Body of pancreas (tissue), 4 donors: ENCODE results near the gene CYS1. TPM values are rescaled to one million over a fixed set of nuclear protein-coding genes. Genes with fewer than 3 reads are reported as not detected.
"Not testable (repeated sequence)": the region's sequence is repeated elsewhere in the genome, so short reads cannot be mapped to it uniquely, and the experiment has no call there.

Experiments
- ATAC-seq: fragments of 150-250 bp; one replicate; pipeline ENCODE4 v1.9.1; 2016
- DNase-seq, 4 donors: peaks; one replicate each; pipeline ENCODE4 v3.0.0-alpha.2; 2019
- H3K27ac ChIP-seq, 4 donors: fragments of 200-600 bp; sonication (generic); 1 replicate in 3 of 4; 2 replicates in 1 of 4; pipeline versions ENCODE4 v1.5.1 to v1.6.1; 2016 to 2019; ENCODE audit warnings: mild to moderate bottlenecking in 1 of 4, mixed read lengths in 1 of 4, moderate library complexity in 1 of 4
- H3K27me3 ChIP-seq, 2 donors: fragments of 200-600 bp; sonication (generic); one replicate each; pipeline ENCODE4 v1.6.0; 2016; ENCODE audit warnings: mild to moderate bottlenecking in 1 of 2
- H3K36me3 ChIP-seq, 2 donors: fragments of 200-600 bp; sonication (generic); replicated peaks in 1 of 2; 2 replicates each; pipeline ENCODE4 v1.5.1; 2016; ENCODE audit warnings: low read depth in 2 of 2; ENCODE audit not compliant: insufficient read depth in 1 of 2
- H3K4me1 ChIP-seq: fragments of 200-600 bp; sonication (generic); one replicate; pipeline ENCODE4 v1.6.0; 2016
- H3K4me3 ChIP-seq, 2 donors: fragments of 200-600 bp; sonication (generic); 1 replicate in 1 of 2; 2 replicates in 1 of 2; pipeline ENCODE4 v1.5.1; 2016 to 2019
- H3K9me3 ChIP-seq, 3 donors: fragments of 200-600 bp; sonication (generic); 1 replicate in 2 of 3; 2 replicates in 1 of 3; pipeline ENCODE4 v1.5.1; 2016
- POLR2A ChIP-seq, 3 donors: fragments of 450-650 bp; IDR thresholded peaks; one replicate each; pipeline ENCODE4 v1.6.1; 2016; ENCODE audit warnings: antibody characterized with exemption in 3 of 3, mild to moderate bottlenecking in 2 of 3
- WGBS, 2 donors: methylation state at CpG; one replicate each; pipeline ENCODE4 v1.1.5; 2017; 5-methylcytosine and 5-hydroxymethylcytosine counted together
- intact Hi-C: fragments of 100-400 bp; cut with DNase I; formaldehyde crosslinking; loops from one replicate; pipeline ENCODE4 v1.15.1; 2023
- total RNA-seq, 2 donors: library from RNA; depleted of rRNA; stranded (reverse); fragments of >200 nt; gene quantifications; one replicate each; pipeline ENCODE4 v1.1.0, GENCODE V29; 2016
- TF ChIP-seq, protein P1 (sequence below), 7 experiments: fragments of 450-650 bp in 4 of 7; fragments of 200-600 bp in 3 of 7; sonication (generic) in 3 of 7; IDR thresholded peaks; one replicate each; pipeline ENCODE4 v1.5.1; 2016 to 2019; ENCODE audit warnings: antibody characterized with exemption in 7 of 7

The CYS1 gene
- total RNA-seq, 2 donors from 2014 or later = 30.4 to 36.6 TPM

GRCh38 chr2:10109311-10109710 lies 29.1 kb upstream of the CYS1 start:
- no peak for TF ChIP-seq POLR2A (IDR thresholded peaks at IDR 0.05)
- TF ChIP-seq, protein P1, sequence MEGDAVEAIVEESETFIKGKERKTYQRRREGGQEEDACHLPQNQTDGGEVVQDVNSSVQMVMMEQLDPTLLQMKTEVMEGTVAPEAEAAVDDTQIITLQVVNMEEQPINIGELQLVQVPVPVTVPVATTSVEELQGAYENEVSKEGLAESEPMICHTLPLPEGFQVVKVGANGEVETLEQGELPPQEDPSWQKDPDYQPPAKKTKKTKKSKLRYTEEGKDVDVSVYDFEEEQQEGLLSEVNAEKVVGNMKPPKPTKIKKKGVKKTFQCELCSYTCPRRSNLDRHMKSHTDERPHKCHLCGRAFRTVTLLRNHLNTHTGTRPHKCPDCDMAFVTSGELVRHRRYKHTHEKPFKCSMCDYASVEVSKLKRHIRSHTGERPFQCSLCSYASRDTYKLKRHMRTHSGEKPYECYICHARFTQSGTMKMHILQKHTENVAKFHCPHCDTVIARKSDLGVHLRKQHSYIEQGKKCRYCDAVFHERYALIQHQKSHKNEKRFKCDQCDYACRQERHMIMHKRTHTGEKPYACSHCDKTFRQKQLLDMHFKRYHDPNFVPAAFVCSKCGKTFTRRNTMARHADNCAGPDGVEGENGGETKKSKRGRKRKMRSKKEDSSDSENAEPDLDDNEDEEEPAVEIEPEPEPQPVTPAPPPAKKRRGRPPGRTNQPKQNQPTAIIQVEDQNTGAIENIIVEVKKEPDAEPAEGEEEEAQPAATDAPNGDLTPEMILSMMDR (IDR thresholded peaks at IDR 0.05) = no peak
- DNase-seq (no peak), ATAC-seq (no peak)
- Histone ChIP-seq H3K4me1 (peaks cover 3% of the 10 kb centered on the region), H3K36me3 (no peaks in the 10 kb centered on the region), H3K27ac (no peak overlapping the region), H3K9me3 (no peaks in the 10 kb centered on the region), H3K4me3 (no peak overlapping the region), H3K27me3 (no peaks in the 10 kb centered on the region)
- intact Hi-C loops = no loop called here

GRCh38 chr2:10104906-10105305 lies 24.7 kb upstream of the CYS1 start:
- H3K27ac ChIP-seq, H3K4me1 ChIP-seq, ATAC-seq, intact Hi-C loops, DNase-seq, H3K4me3 ChIP-seq, H3K27me3 ChIP-seq, H3K36me3 ChIP-seq, H3K9me3 ChIP-seq: not testable (repeated sequence)

DNA sequence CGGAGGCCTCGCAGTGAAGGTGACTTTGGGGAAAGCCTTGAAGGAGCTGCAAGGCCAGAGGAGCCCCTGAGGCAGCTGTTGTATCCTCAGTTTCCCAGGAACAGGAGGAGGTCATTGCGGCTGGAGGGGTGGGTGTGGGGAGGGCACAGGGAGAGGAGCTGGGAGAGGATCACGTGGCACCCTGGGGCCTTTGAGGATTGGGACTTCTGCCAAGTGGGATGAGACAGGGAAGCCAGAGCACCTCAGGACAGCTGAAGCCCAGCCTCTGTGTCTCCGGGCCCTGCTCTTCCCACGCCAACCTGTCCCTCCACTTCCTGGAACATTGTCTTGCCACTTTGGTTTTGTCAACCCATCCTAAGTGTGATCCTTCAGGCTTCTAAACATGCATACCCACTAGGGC lies 23.0 kb upstream of the CYS1 start:
- Histone ChIP-seq H3K4me3 (no peak overlapping the region), H3K9me3 (no peaks in the 10 kb centered on the region), H3K36me3 (no peaks in the 10 kb centered on the region), H3K27me3 (no peaks in the 10 kb centered on the region), H3K4me1 (no peaks in the 10 kb centered on the region), H3K27ac (no peak overlapping the region)
- intact Hi-C loops = no loop called here
- ATAC-seq (no peak), DNase-seq (no peak)
- TF ChIP-seq, protein P1 (IDR thresholded peaks at IDR 0.05) = no peak
- no peak for TF ChIP-seq POLR2A (IDR thresholded peaks at IDR 0.05)
- WGBS, 2 donors = 85 to 97% methylated on average over 6 of the region's 6 CpGs

DNA sequence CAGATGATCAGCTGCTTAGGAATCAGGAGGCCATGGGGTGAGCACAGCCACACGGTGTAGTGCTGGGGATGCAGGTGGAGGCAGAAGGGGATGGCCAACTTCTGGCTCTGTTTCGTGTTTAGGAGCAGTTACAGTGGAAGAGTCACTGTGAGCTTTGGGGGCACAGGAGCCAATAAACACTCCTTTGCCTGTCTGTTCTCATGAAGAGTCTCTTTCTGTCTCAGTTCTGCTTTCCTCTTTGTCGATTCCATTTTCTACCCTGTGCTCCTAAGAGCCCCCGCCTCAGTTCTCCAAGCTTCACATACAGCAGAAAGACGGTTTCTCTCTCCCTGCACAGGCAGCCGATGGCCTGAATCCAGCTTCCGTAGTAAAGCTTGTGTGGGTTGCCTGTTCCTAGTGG lies 21.3 kb upstream of the CYS1 start:
- Histone ChIP-seq H3K9me3 (no peaks in the 10 kb centered on the region), H3K4me1 (peaks cover 7% of the 10 kb centered on the region), H3K27ac (no peak overlapping the region), H3K4me3 (no peak overlapping the region), H3K36me3 (no peaks in the 10 kb centered on the region), H3K27me3 (no peaks in the 10 kb centered on the region)
- DNase-seq (no peak), ATAC-seq (no peak)
- TF ChIP-seq POLR2A (IDR thresholded peaks at IDR 0.05) = no peak
- TF ChIP-seq, protein P1 (IDR thresholded peaks at IDR 0.05) = no peak
- WGBS, 2 donors = 74 to 76% methylated on average over 7 of the region's 7 CpGs
- intact Hi-C loops = no loop called here

DNA sequence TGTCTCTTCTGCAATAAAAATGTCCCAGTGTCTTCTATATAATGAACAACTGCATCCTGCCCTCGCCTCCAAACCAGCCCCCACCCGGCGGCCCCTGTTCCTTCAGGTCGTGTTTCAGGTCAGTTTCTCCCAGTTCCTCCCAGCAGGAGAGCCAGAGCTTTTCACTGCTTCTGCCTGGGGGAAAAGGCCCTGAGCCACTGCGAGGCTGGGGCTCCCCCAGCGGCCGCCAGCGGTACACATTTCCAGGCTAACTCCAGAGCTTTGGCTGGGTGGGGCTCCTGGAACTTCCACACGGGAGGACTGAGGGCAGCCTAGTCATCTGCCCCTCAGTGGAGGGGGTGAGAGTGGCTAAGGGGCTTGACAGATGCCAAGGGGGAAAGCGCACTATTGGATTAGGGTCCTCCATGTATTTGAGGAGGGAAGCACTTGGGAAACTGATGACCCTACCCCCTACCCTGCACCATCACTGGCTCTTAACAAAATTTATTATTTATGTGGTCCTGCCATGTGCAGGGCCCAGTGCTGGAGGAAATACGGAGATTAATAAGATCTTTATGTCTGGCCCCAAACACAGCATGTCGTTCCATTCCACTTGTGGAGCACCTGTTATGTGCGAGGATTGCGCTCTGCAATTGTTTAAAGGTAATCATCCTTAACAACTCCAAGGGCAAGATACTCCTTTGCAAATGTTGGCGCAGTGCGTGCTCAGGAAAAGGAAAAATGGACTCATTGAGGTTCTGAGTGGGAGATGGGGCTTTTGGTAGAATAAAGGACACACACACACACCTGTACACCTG lies 17.3 kb upstream of the CYS1 start:
- intact Hi-C loops = loop anchor here (10.0 kb wide), 1 partner anchor 283 kb away; no protein-coding TSS in a partner anchor
- 30% methylated on average over 14 to 16 of the region's 16 CpGs for WGBS, 2 donors
- Histone ChIP-seq H3K36me3 (no peaks in the 10 kb centered on the region), H3K27me3 (no peaks in the 10 kb centered on the region), H3K4me3 (no peak overlapping the region), H3K9me3 (no peaks in the 10 kb centered on the region), H3K4me1 (peaks cover 7% of the 10 kb centered on the region), H3K27ac (no peak overlapping the region)
- DNase-seq (peak; percentile 72 to 80 (median 75)), ATAC-seq (peak; percentile 98)
- TF ChIP-seq, protein P1 (IDR thresholded peaks at IDR 0.05) = peak; percentile 89 to 96 (median 92)
- no peak for TF ChIP-seq POLR2A (IDR thresholded peaks at IDR 0.05)
